ENCODE measurements around the gene NHLH2.

NHLH2 gene

DNA sequence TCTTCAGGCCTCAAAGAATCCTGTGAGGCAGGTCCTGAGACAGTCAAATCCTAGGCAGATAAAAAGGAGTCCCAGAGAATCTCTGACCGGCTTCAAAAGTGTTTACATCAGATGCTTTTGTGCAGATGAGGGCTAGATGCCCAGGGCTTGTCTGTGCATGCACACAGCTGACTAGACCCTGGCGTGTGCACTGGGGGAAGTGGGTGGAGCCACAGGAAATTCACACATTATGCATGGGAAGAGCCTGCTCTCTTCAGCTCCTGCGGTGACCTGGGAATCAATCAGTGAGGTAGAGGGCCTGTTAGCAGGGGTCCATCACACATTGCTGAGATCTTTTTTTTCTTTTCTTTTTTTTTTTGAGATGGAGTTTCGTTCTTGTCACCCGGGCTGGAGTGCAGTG is 36.6 kb upstream of the NHLH2 start:
- DNase-seq (ENCODE audit: insufficient read length, low spot score) (no peak), FAIRE-seq (no peak)
- TF ChIP-seq, protein P1, sequence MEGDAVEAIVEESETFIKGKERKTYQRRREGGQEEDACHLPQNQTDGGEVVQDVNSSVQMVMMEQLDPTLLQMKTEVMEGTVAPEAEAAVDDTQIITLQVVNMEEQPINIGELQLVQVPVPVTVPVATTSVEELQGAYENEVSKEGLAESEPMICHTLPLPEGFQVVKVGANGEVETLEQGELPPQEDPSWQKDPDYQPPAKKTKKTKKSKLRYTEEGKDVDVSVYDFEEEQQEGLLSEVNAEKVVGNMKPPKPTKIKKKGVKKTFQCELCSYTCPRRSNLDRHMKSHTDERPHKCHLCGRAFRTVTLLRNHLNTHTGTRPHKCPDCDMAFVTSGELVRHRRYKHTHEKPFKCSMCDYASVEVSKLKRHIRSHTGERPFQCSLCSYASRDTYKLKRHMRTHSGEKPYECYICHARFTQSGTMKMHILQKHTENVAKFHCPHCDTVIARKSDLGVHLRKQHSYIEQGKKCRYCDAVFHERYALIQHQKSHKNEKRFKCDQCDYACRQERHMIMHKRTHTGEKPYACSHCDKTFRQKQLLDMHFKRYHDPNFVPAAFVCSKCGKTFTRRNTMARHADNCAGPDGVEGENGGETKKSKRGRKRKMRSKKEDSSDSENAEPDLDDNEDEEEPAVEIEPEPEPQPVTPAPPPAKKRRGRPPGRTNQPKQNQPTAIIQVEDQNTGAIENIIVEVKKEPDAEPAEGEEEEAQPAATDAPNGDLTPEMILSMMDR (IDR thresholded peaks at IDR 0.05; ENCODE audit: insufficient read depth, missing control alignments), result no peak

DNA sequence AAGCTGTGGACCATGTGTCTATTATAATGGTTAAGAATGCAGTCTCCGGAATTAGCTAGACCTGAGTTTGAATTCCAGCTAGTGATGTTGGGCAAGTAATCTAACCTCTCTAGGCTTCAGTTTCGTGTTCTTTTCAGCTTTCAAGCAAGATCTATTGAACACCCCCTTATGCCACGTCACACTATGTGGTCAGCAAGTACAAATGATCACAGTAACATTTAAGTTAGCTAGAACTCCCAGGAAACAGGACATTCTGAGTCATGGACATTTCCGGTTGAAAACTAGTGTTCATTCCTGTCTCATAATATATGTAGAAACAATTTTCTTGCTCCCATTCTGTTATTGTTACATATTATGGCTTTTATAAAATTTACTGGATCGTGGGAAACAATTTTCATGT is 34.0 kb upstream of the NHLH2 start:
- FAIRE-seq, result no peak
- TF ChIP-seq, protein P1 (IDR thresholded peaks at IDR 0.05; ENCODE audit: insufficient read depth, missing control alignments), result no peak
- no peak for DNase-seq (ENCODE audit: insufficient read length, low spot score)

DNA sequence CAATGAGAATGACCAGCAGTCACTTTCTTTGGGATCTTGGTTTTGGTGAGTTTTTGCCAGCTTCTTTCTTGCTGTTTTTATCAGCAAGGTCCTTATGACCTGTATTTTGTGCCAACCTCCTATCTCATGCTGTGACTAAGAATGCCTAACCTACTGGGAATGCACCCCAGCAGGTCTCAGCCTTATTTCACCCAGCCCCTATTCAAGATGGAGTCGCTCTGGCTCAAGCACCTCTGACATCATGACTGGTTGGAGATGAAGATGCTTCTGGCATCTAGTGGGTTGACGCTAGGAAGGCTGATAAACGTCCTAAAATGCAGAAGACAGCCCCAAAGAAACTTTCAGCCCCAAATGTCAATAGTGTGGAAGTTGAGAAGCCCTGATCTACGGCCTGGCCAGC is 33.6 kb upstream of the NHLH2 start:
- TF ChIP-seq, protein P1 (IDR thresholded peaks at IDR 0.05; ENCODE audit: insufficient read depth, missing control alignments), result no peak
- FAIRE-seq (no peak), DNase-seq (ENCODE audit: insufficient read length, low spot score) (no peak)

DNA sequence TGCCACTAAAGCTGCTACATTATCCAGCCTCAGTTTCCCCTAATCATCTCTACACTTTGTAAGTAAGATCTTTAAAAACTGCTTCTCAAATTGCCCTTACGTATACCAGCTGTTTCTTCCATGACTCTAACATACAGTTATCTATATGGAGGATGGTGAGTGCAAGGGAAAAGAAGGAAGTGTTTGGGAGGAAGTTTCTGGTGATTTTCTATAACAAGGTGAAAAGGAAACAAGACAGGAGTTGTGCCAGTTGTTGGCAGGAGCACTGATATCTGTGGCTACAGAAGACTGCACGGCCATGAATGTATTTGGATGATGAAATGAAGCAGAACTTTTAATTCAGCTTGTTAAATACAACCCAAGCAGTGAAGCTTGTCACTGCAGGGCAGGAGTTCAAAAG is 32.3 kb upstream of the NHLH2 start:
- FAIRE-seq, result no peak
- DNase-seq (ENCODE audit: insufficient read length, low spot score), result no peak
- TF ChIP-seq, protein P1 (IDR thresholded peaks at IDR 0.05; ENCODE audit: insufficient read depth, missing control alignments), result no peak

- TF ChIP-seq, protein P1 (IDR thresholded peaks at IDR 0.05; ENCODE audit: insufficient read depth, missing control alignments), result no peak
- FAIRE-seq (no peak), DNase-seq (ENCODE audit: insufficient read length, low spot score) (no peak)
These were observed 28.1 kb upstream of the NHLH2 start for GRCh38 chr1:115869064-115869463.

- no peak for FAIRE-seq
These were observed 26.3 kb upstream of the NHLH2 start for GRCh38 chr1:115867216-115867615.

DNA sequence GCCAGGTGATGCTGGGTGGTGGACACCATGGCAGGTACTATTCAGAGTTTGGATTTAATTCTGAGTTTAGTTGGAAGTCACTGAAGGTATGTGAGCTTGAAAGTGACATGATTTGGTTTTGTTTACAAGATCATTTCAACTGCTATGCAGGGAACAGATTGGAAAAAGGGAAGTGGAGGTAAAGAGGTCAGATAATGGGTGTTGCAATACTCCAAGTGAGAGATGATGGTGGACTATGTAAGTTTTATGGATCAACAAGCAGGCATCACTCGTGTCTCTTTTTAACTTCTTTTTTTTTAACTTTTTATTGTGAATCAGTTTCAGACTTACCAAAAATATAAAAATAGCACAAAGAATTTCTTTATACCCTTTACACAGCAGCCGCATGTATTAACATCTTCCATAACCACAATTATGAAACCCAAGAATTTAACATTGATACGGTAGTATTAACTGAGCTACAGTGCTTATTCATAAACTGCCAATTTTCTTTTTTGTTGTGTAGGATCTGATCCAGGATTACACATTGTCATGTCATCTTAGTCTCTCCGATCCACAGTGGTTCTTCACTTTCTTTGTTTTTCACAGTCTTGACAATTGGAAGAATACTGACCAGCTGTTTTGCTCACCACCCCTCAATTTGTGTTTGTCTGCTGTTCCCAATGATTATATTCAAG is 24.9 kb upstream of the NHLH2 start:
- FAIRE-seq (no peak), DNase-seq (ENCODE audit: insufficient read length, low spot score) (no peak)
- TF ChIP-seq, protein P1 (IDR thresholded peaks at IDR 0.05; ENCODE audit: insufficient read depth, missing control alignments), result no peak

More at GRCh38 chr1:115867216-115867615, 26.3 kb upstream of the NHLH2 start:
- TF ChIP-seq, protein P1 (IDR thresholded peaks at IDR 0.05; ENCODE audit: insufficient read depth, missing control alignments), result no peak
- DNase-seq (ENCODE audit: insufficient read length, low spot score), result no peak

Data from D721Med (cell line).